Neural progenitor cell (in vitro differentiated cells): ENCODE results near the gene JAG2. TPM values are rescaled to one million over a fixed set of nuclear protein-coding genes. Genes with fewer than 3 reads are reported as not detected.

Source experiments
- DNase-seq: peaks from one replicate; pipeline ENCODE4 v3.0.0-alpha.2; 2016; ENCODE audit warnings: low spot score
- H2AFZ ChIP-seq: fragments of 200-600 bp; sonication (generic); replicated peaks from 2 replicates; pipeline ENCODE4 v1.6.1; 2016; ENCODE audit warnings: antibody characterized with exemption
- H3F3A ChIP-seq: fragments of 200-600 bp; sonication (generic); 2 replicates; pipeline ENCODE4 v1.6.1; 2016; ENCODE audit warnings: antibody characterized with exemption, low read depth
- H3K27ac ChIP-seq: fragments of 200-600 bp; sonication (generic); 2 replicates; pipeline ENCODE4 v1.5.1; 2016; ENCODE audit warnings: mild to moderate bottlenecking
- H3K27me3 ChIP-seq: fragments of 200-600 bp; sonication (generic); 2 replicates; pipeline ENCODE4 v1.6.1; 2016; ENCODE audit warnings: mild to moderate bottlenecking, moderate library complexity
- H3K36me3 ChIP-seq: fragments of 200-600 bp; sonication (generic); 2 replicates; pipeline ENCODE4 v1.5.1; 2016
- H3K4me1 ChIP-seq: fragments of 200-600 bp; sonication (generic); 2 replicates; pipeline ENCODE4 v1.6.1; 2016; ENCODE audit warnings: mixed run types
- H3K4me2 ChIP-seq: fragments of 200-600 bp; sonication (generic); 2 replicates; pipeline ENCODE4 v1.6.1; 2016
- H3K4me3 ChIP-seq: fragments of 200-600 bp; sonication (generic); 2 replicates; pipeline ENCODE4 v1.5.1; 2016
- H3K79me2 ChIP-seq: fragments of 200-600 bp; sonication (generic); 2 replicates; pipeline ENCODE4 v1.6.1; 2016; ENCODE audit warnings: low read depth
- H3K9ac ChIP-seq: fragments of 200-600 bp; sonication (generic); 2 replicates; pipeline ENCODE4 v1.6.1; 2016
- H3K9me3 ChIP-seq: fragments of 200-600 bp; sonication (generic); 2 replicates; pipeline ENCODE4 v1.5.1; 2016; ENCODE audit warnings: low read depth
- H4K20me1 ChIP-seq: fragments of 200-600 bp; sonication (generic); 2 replicates; pipeline ENCODE4 v1.6.1; 2016; ENCODE audit warnings: low read depth
- H3K27ac Mint-ChIP-seq: 3 replicates; pipeline ENCODE4 v1.8.0; 2021; ENCODE audit warnings: mixed read lengths
- H3K27me3 Mint-ChIP-seq: 2 replicates; pipeline ENCODE4 v1.8.0; 2022; ENCODE audit warnings: low read depth, mild to moderate bottlenecking, inconsistent platforms, moderate library complexity, mixed read lengths; ENCODE audit not compliant: insufficient read depth
- H3K36me3 Mint-ChIP-seq: 3 replicates; pipeline ENCODE4 v1.8.0; 2021; ENCODE audit warnings: mixed read lengths
- H3K4me1 Mint-ChIP-seq: 3 replicates; pipeline ENCODE4 v1.8.0; 2021; ENCODE audit warnings: mixed read lengths
- H3K4me3 Mint-ChIP-seq: 3 replicates; pipeline ENCODE4 v1.8.0; 2021; ENCODE audit warnings: mild to moderate bottlenecking, moderate library complexity, mixed read lengths
- H3K9me3 Mint-ChIP-seq: 3 replicates; pipeline ENCODE4 v1.8.0; 2020; ENCODE audit warnings: mixed read lengths
- CTCF ChIP-seq: fragments of 200-600 bp; sonication (generic); IDR thresholded peaks from 2 replicates; pipeline ENCODE4 v1.5.1; 2017; ENCODE audit warnings: antibody characterized with exemption, mild to moderate bottlenecking
- EZH2 ChIP-seq: fragments of 200-600 bp; sonication (generic); IDR thresholded peaks from 2 replicates; pipeline ENCODE4 v1.6.1; 2017; ENCODE audit warnings: antibody characterized with exemption, mild to moderate bottlenecking, moderate library complexity
- EZH2phosphoT487 ChIP-seq: fragments of 200-600 bp; sonication (generic); IDR thresholded peaks from 2 replicates; pipeline ENCODE4 v1.6.1; 2017; ENCODE audit warnings: antibody characterized with exemption
- total RNA-seq: library from RNA; depleted of rRNA; stranded (reverse); fragments of >200 nt; gene quantifications from 2 replicates; pipeline ENCODE4 v1.2.3, GENCODE V29; 2015; ENCODE audit warnings: low replicate concordance

JAG2 gene
- total RNA-seq, 1 donor from 2014 or later = 2.1 TPM

DNA sequence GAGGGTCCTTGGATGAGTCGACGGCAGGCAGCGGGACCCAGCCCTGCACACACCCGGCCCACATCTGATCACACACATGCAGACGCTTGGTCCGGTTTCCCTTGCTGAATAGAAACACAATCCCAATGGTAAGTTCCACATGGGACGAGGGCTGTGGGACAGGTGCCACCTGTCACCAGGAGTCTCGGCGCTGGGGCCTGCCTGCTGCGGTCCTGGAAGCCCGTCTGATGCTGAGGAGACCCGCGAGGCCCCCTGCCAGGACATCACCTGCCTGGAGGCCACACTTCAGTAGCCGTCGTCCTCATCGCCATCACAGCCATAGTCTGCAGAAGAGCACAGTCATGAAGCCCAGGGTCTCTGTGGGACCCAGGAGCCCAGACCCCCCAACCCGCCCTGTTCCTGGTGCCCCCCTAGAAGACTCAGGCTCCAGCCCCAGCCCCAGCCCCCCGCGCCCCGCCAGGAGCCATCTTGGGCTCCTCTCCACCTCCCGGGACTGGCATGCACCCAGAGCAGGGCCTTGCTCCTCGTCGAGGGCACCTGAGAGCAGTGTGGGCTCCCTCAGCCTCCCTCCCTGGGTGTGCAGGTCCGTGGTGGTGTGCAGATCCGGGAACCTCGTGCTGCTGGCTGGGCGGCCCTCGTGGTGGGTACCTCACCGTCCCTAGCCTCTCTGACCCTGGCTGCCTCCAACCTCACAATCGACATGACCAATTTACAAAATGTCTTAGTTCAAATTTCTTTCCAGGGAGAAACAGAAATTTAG lies 41.9 kb upstream of the JAG2 start:
- H2AFZ ChIP-seq = no peak overlapping the region
- DNase-seq = no peak
- no peaks in the 10 kb centered on the region for H3K9me3 ChIP-seq
- peaks cover 2% of the 10 kb centered on the region for H3K36me3 Mint-ChIP-seq
- H3K27ac ChIP-seq = no peak overlapping the region
- H3K36me3 ChIP-seq = no peaks in the 10 kb centered on the region
- peaks cover 3% of the 10 kb centered on the region for H3K27me3 Mint-ChIP-seq
- TF ChIP-seq EZH2 (no peak), CTCF (no peak), EZH2phosphoT487 (no peak)
- no peaks in the 10 kb centered on the region for H3K79me2 ChIP-seq
- H3K27ac Mint-ChIP-seq = no peak overlapping the region
- no peak overlapping the region for H3K4me3 Mint-ChIP-seq
- H4K20me1 ChIP-seq = peaks cover 7% of the 10 kb centered on the region
- H3K9ac ChIP-seq = no peak overlapping the region
- H3K4me1 ChIP-seq = no peaks in the 10 kb centered on the region
- H3F3A ChIP-seq = no peaks in the 10 kb centered on the region
- H3K27me3 ChIP-seq = no peaks in the 10 kb centered on the region
- no peak overlapping the region for H3K4me3 ChIP-seq
- H3K9me3 Mint-ChIP-seq = no peaks in the 10 kb centered on the region
- peaks cover 5% of the 10 kb centered on the region for H3K4me1 Mint-ChIP-seq
- H3K4me2 ChIP-seq = no peak overlapping the region

DNA sequence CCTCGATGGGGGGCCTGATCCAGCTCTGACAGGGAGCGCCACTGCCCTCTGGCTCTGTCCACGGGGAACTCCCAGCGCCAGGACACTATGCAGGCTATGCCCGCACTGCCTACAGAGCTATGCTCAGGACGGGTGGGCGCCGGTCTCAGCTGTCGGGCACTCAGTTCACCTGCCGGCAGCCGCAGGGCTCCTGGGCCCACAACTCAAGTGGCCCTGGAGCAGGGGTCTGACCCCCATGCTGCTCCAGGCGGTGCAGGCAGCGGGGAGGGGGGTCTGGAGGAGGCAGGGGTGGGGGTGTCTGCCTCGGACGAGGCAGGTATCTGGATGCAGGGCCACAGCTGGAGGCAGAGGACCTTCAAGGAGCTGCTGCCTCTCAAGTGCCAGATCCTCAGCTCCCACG lies 41.1 kb upstream of the JAG2 start:
- Histone ChIP-seq H3K27ac (no peak overlapping the region), H3F3A (no peaks in the 10 kb centered on the region), H3K9ac (no peak overlapping the region), H3K4me3 (no peak overlapping the region), H3K4me2 (no peak overlapping the region), H3K4me1 (no peaks in the 10 kb centered on the region), H3K9me3 (no peaks in the 10 kb centered on the region), H4K20me1 (peaks cover 7% of the 10 kb centered on the region), H2AFZ (no peak overlapping the region), H3K79me2 (no peaks in the 10 kb centered on the region), H3K36me3 (no peaks in the 10 kb centered on the region), H3K27me3 (no peaks in the 10 kb centered on the region)
- Mint-ChIP-seq H3K36me3 (no peaks in the 10 kb centered on the region), H3K27ac (no peak overlapping the region), H3K9me3 (no peaks in the 10 kb centered on the region), H3K27me3 (peaks cover 6% of the 10 kb centered on the region), H3K4me3 (no peak overlapping the region), H3K4me1 (peaks cover 5% of the 10 kb centered on the region)
- DNase-seq = no peak
- TF ChIP-seq EZH2 (no peak), CTCF (no peak), EZH2phosphoT487 (no peak)

DNA sequence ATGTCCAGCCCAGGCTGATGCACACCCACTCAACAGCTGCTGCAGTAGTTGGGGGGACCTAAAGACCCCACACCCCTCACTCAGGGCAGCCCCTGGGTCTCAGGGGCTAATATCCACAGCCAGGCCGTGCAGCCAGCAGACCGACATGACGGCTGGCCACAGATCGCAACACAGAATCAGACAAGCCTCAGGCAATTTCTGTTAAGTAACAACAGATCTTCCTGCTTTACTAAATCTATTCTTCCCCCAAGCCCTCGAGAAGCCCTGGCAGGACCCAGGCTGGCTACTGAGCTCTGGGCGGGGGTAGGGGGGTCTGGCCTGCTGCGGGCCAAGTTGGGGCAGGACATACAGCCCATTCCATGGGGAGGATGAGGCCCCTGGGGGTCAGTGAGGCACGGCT lies 40.5 kb upstream of the JAG2 start:
- Histone ChIP-seq H3K4me1 (no peaks in the 10 kb centered on the region), H3K4me3 (no peak overlapping the region), H3K9ac (no peak overlapping the region), H3K36me3 (no peaks in the 10 kb centered on the region), H3K9me3 (no peaks in the 10 kb centered on the region), H3K27me3 (no peaks in the 10 kb centered on the region), H3K27ac (no peak overlapping the region), H3K79me2 (no peaks in the 10 kb centered on the region), H3F3A (no peaks in the 10 kb centered on the region), H3K4me2 (no peak overlapping the region), H4K20me1 (peaks cover 7% of the 10 kb centered on the region), H2AFZ (no peak overlapping the region)
- TF ChIP-seq EZH2phosphoT487 (no peak), CTCF (no peak), EZH2 (no peak)
- no peak for DNase-seq
- no peaks in the 10 kb centered on the region for H3K36me3 Mint-ChIP-seq
- no peak overlapping the region for H3K4me3 Mint-ChIP-seq
- no peak overlapping the region for H3K27ac Mint-ChIP-seq
- H3K4me1 Mint-ChIP-seq = peaks cover 5% of the 10 kb centered on the region
- no peaks in the 10 kb centered on the region for H3K9me3 Mint-ChIP-seq
- H3K27me3 Mint-ChIP-seq = peaks cover 6% of the 10 kb centered on the region
